ENCODE measurements around the gene OSER1.

Gene OSER1

DNA sequence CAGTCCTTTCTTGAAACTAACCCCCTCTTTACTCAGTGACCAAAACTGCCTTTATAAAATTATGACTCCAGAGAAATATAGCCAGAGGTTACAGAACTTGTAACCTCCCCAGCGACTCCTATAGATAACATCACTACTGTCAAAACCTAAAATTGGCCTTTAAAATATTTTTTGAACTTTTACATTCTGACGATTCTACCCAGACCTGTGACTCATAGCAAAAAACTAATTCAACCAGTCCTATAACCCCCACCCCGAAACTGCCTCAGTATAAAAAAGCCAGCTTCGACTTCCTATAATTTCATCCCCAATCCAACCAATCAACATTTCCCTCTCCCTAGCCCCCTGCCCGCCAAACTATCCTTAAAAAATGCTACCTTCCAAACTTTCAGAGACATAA, 37.5 kb downstream of the OSER1 start:
- no peak for DNase-seq

DNA sequence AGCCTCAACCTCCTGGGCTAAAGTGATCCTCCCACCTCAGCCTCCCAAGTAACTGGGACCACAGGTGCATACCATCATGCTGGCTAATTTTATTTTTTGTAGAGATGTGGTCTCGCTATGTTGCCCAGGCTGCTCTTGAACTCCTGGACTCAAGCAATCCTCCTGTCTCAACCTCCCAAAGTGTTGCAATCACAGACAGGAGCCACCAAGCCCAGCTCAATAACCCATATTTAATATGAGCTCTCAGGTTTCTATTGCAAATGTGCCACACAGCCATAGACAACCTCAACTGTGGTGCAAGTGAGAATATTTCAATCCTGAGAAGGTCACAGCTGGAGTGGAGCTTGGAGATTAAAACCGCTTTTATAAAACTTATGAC, 38.0 kb downstream of the OSER1 start:
- no peak for DNase-seq

DNA sequence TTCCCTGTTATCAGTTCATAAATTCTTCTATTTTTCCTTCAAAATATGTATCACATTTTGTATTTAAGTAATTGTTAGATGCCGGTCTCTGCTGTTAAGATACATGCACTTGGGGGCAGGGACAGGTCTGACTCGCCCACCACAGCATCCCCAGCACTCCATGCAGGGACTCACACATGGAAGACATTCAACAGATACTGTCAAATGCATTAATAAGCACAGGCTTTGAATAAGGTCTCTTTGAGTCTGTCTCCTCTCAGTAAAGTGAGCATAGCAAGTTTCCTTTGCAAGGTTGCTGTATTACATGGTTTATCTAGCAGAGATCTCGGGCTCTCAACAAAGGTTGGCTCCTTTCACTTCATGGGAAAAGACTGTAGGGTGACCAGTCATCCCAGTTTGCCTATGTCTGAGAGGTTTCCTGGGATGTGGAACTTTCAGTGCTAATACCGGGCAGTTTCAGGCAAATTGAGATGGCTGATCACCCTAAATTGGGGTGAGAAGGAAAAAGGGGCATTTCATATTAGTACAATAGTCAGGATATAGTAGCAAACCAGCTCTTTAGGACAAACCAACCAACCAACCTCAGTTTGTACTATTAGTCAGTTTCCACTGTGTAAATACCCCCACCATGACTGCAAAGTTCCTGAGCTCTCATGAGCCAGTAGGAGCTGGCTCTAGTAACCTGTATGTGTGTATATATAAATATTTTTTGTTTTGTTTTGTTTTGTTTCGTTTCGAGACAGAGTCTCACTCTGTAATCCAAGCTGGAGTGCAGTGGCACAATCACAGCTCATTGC, 38.6 kb downstream of the OSER1 start:
- no peak for DNase-seq

DNA sequence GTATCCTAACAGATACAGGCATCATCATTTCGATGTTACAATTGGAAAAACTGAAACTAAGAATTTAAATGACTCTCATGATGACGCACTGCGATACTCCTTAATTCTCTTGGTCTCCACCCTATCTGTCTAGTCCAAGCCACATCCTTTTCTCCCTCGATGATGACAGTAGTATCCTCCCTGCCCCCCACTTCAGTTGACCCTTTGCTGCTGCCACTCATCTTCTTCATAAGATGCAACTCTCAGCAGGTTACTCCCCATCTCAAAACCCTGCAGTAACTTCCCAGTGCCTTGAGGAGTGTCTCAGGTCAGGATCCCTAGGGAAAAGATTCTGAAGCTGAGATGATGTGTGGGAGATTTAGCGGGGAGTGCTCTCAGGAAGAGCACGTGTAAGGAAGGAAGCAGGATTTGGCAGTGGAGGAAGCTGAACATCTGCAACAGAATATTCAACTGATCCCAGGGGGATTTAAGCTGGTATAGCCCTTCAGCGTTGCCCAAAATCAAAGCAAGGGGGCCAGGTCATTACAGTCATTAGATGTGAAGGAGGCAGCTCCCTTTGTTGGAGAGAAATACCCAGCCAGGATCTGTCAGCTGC, 39.7 kb downstream of the OSER1 start:
- DNase-seq, result no peak

DNA sequence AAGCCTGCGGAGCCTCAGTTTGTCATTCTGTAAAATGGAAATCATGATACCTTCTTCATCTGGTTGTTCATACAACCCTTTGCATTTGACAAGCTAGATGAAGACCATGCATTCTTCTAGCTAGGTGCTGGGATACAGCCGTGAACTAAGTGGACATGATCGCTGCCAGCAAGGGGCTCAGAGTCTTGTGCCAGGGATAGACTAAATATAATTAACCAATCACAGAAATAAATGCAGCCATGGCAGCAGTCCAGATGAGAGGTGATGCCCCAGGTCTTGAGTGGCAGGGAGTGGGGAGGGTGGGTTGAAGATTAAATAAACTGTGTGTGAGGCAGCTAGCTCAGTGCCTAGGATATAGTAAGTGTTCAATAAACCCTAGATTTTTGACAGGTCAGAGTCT, 42.8 kb downstream of the OSER1 start:
- no peak for DNase-seq

DNA sequence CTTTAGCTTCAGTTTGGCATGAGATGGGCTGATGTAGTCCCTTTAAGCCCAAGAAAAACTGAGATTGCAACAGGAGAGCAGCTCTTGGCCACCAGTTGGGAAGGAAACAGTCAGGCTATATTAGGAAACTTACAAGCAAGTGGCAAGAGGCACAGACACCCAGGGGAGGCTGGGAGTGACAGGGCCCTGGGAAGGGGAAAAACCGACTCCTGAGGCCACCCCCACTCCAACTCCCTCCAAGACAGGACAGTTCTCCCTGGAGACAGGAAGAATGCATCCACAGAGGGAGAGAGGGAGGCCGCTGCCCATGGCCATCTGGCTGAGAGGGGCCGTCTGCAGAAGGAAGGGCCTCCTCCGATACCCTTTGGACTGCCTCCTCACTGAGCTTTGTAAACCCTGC, 44.1 kb downstream of the OSER1 start:
- DNase-seq, result no peak

DNA sequence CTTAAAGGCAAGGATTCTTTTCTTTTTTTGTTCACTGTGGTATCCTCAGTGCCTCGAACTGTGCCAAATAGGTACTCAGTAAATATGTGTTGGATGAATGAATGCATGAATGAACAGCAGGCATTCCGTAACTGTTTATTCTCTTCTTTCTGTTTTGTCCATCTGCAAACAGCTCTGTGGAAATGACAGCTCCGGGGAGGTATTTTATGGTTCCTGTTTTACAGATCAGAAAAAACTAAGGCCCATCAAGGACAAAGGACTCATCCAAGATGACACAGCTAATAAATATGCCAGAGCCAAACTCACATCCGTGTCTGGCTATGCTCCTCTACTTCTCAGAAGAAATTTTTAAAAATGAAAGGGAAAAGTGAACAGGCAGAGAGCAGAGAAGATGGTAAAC, 44.6 kb downstream of the OSER1 start:
- DNase-seq, result no peak

DNA sequence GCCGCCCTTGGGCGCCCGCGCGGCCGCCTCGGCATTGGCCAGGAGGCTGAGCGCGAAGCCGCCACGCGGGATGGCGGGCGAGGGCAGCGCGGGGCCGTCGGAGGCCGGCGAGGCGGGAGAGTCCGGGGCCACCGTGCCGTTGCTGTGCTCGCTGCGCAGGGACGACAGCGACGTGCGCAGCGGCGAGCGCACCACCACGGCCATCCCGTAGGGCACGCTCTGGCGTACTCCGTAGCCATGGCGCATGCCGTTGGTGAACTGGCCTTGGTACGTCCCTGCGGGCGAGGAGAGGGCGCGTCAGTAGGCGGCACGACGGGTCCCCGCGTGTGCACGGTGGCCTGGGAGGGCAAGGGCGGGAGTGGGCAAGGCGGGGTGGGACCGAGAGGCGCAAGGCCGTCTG, 50.4 kb downstream of the OSER1 start:
- no peak for DNase-seq

DNA sequence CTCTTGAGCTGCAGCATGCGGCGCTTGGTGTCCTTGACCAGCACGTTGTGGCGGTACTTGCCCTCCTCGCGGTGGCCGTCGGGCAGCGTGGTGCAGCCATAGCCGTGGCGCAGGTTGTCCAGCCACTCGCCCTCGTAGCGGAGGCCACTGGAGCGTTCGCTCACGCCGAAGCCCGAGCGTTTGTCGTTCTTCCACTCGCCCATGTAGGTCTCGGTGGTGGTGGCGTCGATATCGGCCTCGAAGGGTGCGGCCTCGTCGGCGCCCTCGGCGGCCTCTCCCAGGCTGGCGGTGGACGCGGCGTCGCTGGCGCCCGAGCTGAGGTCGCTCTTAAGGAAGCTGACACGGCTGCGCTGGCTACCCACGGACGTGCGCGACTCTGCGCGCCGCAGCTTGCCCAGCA, 50.9 kb downstream of the OSER1 start:
- no peak for DNase-seq

DNA sequence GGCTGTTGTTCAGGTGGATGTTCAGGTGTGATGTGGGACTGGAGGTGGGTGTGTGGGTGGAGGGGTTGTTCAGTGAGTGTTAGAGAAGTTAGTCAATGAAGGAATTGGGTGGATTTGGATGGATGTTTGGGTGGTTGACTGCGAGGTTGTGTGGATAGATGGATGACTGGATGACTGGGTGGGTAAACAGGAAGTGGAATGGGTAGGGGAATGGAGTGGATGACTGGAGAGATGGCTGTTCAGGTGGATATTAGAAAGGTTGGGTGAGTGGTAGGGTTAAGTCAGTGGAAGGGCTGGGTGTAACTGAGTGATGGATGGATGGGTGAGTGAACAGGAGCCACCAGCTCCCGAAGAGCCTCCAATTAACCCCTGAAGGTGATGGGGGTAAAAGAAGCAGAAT, 51.4 kb downstream of the OSER1 start:
- no peak for DNase-seq

DNA sequence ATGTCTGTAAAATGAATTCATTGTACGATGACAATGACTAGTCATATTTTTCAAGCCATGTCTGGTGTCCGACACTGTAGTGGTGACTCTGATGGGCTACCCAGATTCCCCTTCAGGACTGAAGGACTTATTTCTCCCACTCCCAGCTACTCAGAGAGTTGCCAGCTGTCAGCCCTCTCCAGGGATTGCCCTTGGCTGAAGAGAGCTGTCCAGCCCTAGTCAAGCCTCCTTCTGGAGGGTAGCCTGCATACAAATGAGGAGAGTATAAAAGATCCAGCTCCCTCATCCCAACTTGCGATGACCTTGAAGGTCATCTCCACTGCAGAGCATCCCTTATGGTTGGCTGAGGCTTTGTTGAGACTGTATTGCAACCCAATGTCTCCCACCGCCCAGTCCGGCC, 53.5 kb downstream of the OSER1 start:
- no peak for DNase-seq

DNA sequence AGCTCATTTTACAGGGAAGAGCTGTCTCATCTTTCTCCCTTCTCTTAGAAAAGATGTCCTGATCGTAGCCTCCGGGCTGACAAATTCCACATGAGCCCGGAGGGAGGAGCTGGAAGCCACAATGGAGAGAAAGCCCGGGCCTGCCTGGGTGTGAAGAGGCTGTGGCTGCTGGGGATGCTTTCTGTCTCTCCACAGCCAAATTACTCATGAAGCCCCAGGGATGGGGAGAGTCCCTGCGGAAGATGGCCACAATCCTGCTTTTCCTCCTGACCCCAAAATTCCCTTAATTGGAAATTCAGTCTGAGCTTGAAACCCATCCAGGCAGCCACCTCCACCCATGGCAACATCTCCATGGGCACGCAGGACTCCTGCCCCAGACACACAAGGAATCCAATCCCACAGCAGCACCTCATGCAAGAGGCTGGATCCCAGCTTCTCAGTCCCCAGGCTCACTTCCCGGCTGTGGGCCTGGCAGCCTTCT, 56.0 kb downstream of the OSER1 start:
- DNase-seq, result no peak

DNA sequence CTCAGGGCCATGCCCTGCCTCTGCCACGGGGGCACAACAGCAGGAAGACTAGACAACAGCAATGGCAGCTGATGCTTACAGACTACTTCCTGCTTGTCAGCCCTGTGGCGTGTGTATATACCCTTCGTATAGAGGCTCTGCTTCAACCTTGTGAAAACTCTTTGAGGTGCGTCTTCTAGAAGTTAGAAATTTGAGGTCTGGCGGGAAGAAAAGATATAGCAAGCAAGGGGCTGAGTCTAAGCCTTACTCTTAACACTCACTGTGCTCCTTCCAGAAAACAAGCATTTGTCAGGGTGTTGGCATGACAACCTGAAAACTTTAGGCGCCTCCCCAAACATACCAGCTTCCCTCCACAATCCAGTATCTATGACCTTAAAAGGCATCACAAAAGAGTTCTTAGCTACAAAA, 56.9 kb downstream of the OSER1 start:
- DNase-seq, result no peak

DNA sequence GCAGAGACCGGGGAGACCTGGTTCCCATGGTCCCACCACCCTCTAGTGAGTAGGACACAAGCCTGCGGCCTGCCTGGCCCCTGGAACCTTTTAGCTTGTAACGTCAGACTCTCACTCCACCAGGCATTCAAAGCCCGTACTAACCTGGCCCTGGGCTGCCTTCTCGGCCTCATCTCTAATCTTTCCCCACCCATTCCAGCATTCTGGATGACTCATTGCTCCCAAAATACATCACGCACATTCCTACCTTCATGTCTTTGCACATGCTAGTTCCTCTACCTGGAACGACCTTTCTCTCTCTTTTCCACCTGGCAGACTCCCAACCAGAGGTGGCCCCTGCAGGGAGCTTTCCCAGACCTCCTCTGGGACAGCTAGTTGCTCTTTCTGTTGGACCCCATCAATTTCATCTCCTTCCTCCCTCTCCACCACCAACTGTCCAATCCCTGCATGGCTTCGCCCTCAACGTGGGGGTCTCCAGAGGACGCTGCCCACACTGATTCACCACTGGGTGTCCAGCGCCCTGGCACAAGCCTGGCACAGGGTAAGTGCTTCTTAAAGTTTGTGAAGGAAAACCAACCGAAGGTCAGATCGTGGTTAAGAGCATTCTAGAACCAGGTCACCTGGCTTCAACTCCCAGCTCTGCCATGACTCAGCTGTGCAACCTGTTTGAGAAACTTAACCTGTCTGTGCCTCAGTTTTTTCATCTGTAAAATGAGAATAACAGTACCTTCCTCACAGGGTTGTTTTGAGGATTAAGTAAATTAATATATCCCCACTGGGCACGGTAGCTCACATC, 58.8 kb downstream of the OSER1 start:
- DNase-seq, result no peak

DNA sequence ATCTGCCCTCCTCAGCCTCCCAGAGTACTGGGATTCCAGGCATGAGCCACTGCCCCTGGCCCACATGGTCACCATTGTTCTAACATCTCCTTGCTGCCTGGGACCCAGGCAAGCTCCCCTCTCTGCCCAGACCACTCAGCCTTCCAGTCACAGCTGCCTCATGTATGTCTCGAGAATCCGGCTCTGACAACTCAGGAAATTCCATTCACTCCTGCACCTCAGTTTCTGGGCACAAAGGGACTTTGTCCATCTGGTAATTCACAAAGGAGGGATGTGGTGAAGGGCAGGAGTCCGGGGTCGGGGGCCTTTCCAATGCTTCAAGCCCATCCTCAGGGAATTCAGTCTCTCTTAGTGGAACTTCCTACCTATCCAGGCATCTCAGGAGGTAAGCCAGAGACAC, 64.3 kb downstream of the OSER1 start:
- DNase-seq, result no peak
